GM23248 (cell line): ENCODE results near the gene MRPL39. TPM values are rescaled to one million over a fixed set of nuclear protein-coding genes. Genes with fewer than 3 reads are reported as not detected.

Experiments
- DNase-seq: peaks from one replicate; pipeline ENCODE4 v3.0.0-alpha.2; 2015
- H2AFZ ChIP-seq: fragments of 200-600 bp; sonication (generic); 2 replicates; pipeline ENCODE4 v1.6.1; 2016; ENCODE audit warnings: antibody characterized with exemption
- H3F3A ChIP-seq: fragments of 200-600 bp; sonication (generic); 2 replicates; pipeline ENCODE4 v1.6.1; 2016; ENCODE audit warnings: mild to moderate bottlenecking, antibody characterized with exemption, mixed run types; ENCODE audit not compliant: insufficient read depth
- H3K27ac ChIP-seq: fragments of 200-600 bp; sonication (generic); 2 replicates; pipeline ENCODE4 v1.5.1; 2016; ENCODE audit warnings: mild to moderate bottlenecking
- H3K27me3 ChIP-seq: fragments of 200-600 bp; sonication (generic); replicated peaks from 2 replicates; pipeline ENCODE4 v1.6.1; 2016; ENCODE audit warnings: mild to moderate bottlenecking; ENCODE audit not compliant: insufficient read depth
- H3K36me3 ChIP-seq: fragments of 200-600 bp; sonication (generic); 2 replicates; pipeline ENCODE4 v1.6.1; 2016; ENCODE audit warnings: low read depth, mild to moderate bottlenecking
- H3K4me1 ChIP-seq: fragments of 200-600 bp; sonication (generic); 2 replicates; pipeline ENCODE4 v1.6.1; 2016; ENCODE audit warnings: mild to moderate bottlenecking; ENCODE audit not compliant: insufficient read depth
- H3K4me2 ChIP-seq: fragments of 200-600 bp; sonication (generic); one replicate; pipeline ENCODE4 v1.6.1; 2016; ENCODE audit warnings: mild to moderate bottlenecking; ENCODE audit not compliant: unreplicated experiment
- H3K4me3 ChIP-seq: fragments of 200-600 bp; sonication (generic); 2 replicates; pipeline ENCODE4 v1.5.1; 2016; ENCODE audit warnings: mild to moderate bottlenecking
- H3K79me2 ChIP-seq: fragments of 200-600 bp; sonication (generic); 2 replicates; pipeline ENCODE4 v1.6.1; 2016; ENCODE audit warnings: mild to moderate bottlenecking; ENCODE audit not compliant: insufficient read depth
- H3K9ac ChIP-seq: fragments of 200-600 bp; sonication (generic); 2 replicates; pipeline ENCODE4 v1.6.1; 2016; ENCODE audit warnings: mild to moderate bottlenecking
- H3K9me2 ChIP-seq: fragments of 200-600 bp; sonication (generic); 2 replicates; pipeline ENCODE4 v1.6.1; 2016; ENCODE audit warnings: mixed run types, mild to moderate bottlenecking, moderate library complexity; ENCODE audit not compliant: insufficient read depth
- H3K9me3 ChIP-seq: fragments of 200-600 bp; sonication (generic); one replicate; pipeline ENCODE4 v1.6.1; 2017; ENCODE audit warnings: low read depth
- H4K20me1 ChIP-seq: fragments of 200-600 bp; sonication (generic); 2 replicates; pipeline ENCODE4 v1.6.0; 2016; ENCODE audit not compliant: insufficient read depth
- EZH2 ChIP-seq: fragments of 200-600 bp; sonication (generic); IDR thresholded peaks from 2 replicates; pipeline ENCODE4 v1.6.1; 2018; ENCODE audit warnings: antibody characterized with exemption, mild to moderate bottlenecking; ENCODE audit not compliant: insufficient read depth, poor library complexity, severe bottlenecking
- EZH2phosphoT487 ChIP-seq: fragments of 200-600 bp; sonication (generic); IDR thresholded peaks from 2 replicates; pipeline ENCODE4 v1.6.1; 2018; ENCODE audit warnings: antibody characterized with exemption, moderate library complexity, mild to moderate bottlenecking, low read depth; ENCODE audit not compliant: insufficient read depth
- WGBS, 2 experiments: methylation state at CpG; one replicate each; pipeline ENCODE4 v1.1.6; 2015 to 2017; ENCODE audit warnings: low lambda C conversion rate in 2 of 2, low coverage in 1 of 2; ENCODE audit errors: missing lambda C conversion rate in 2 of 2; 5-methylcytosine and 5-hydroxymethylcytosine counted together
- in situ Hi-C: fragments of 300-500 bp; cut with MboI; formaldehyde crosslinking; loops from 2 replicates; pipeline ENCODE4 v1.15.0; 2020
- polyA plus RNA-seq: library from polyadenylated mRNA; unstranded; fragments of >200 nt; fragmentation: Nextera tagmentation; extraction: Ambion mirVana; gene quantifications from 2 replicates; pipeline ENCODE4 v1.2.1, GENCODE V29; 2016
- total RNA-seq: library from RNA; depleted of rRNA; stranded (reverse); fragments of >200 nt; shearing (Covaris generic); gene quantifications from 2 replicates; pipeline ENCODE4 v1.2.3, GENCODE V29; 2014

The MRPL39 gene
- total and polyA plus RNA-seq, 2 experiments from 2014 or later = 24.4 to 50.5 TPM

DNA sequence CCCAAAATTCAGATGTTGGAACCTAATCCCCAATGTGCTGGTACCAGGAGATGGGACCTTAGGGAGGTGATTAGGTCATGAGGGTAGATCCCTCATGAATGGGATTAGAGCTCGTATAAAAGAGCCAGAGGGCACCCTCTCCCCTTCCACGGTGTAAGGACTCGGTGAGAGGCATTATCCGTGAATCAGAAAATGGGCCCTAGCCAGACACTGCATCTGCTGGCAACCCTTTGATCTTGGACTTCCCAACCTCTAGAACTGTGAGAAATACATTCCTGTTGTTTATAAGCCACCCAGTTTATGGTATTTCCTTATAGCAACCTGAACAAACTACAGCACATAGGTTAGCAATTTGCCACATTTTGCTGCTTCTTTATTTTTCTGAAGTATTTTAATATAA is 17.2 kb upstream of the MRPL39 start:
- no peak for DNase-seq
- Histone ChIP-seq H3K79me2 (no peaks in the 10 kb centered on the region), H3K9me3 (no peaks in the 10 kb centered on the region), H3K27ac (no peak overlapping the region), H3K4me1 (no peaks in the 10 kb centered on the region), H3K27me3 (no peaks in the 10 kb centered on the region), H3K4me2 (no peak overlapping the region), H3K9ac (no peak overlapping the region), H3K9me2 (no peaks in the 10 kb centered on the region), H3K36me3 (no peaks in the 10 kb centered on the region), H4K20me1 (no peaks in the 10 kb centered on the region), H3K4me3 (no peak overlapping the region), H3F3A (no peaks in the 10 kb centered on the region), H2AFZ (no peak overlapping the region)
- 79 to 83% methylated on average over 4 of the region's 4 CpGs for WGBS, 2 experiments
- in situ Hi-C loops = loop anchor here (25.0 kb wide), 1 partner anchor 1088 kb away; no protein-coding TSS in a partner anchor
- no peak for TF ChIP-seq EZH2
- no peak for TF ChIP-seq EZH2phosphoT487

DNA sequence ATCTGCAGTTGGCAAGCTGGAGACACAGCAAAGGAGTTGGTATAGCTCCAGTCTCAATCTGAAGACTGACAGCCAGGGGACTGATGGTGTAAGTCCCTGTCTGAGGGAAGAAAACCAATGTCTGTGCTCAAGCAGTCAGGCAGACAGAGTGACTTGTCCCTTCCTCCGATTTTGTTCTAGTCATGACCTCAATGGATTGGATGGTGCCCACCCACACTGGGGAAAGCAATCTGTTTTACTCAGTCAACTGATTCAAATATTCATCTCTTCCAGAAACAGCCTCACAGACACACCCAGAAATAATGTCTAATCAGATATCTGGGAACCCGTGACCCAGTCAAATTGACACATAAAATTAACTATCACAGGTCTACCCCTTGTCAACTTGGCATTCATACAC is 11.9 kb upstream of the MRPL39 start:
- no peak overlapping the region for H3K9ac ChIP-seq
- in situ Hi-C loops = loop anchor here (25.0 kb wide), 1 partner anchor 1093 kb away; no protein-coding TSS in a partner anchor
- H3K9me3 ChIP-seq = no peaks in the 10 kb centered on the region
- no peaks in the 10 kb centered on the region for H3K27me3 ChIP-seq
- no peaks in the 10 kb centered on the region for H3K9me2 ChIP-seq
- no peak overlapping the region for H3K4me3 ChIP-seq
- no peak for DNase-seq
- no peak overlapping the region for H3K4me2 ChIP-seq
- H3F3A ChIP-seq = no peaks in the 10 kb centered on the region
- H3K36me3 ChIP-seq = no peaks in the 10 kb centered on the region
- WGBS, 2 experiments = 2 to 5% methylated on average over 2 of the region's 2 CpGs
- H2AFZ ChIP-seq = no peak overlapping the region
- no peaks in the 10 kb centered on the region for H3K4me1 ChIP-seq
- H3K79me2 ChIP-seq = no peaks in the 10 kb centered on the region
- H4K20me1 ChIP-seq = no peaks in the 10 kb centered on the region
- H3K27ac ChIP-seq = no peak overlapping the region
- TF ChIP-seq EZH2 (no peak), EZH2phosphoT487 (no peak)

DNA sequence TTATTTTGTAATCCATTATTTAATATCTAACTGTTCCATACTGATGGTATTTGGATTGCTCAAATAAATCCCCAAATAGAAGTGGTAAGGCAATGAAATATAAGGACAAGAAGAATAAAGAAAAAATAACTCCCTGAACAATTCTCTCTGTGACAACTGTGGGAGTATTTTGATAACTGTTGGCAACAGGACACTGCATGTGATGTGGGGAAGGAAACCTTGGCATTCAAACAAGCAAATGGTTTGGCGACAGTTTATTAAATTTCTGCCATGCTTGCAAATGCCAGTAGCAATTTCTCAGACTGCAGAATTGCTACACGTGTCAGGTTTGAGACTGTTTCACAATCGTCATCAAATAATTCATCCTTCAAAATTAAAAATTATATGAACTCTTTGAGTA is 8.6 kb upstream of the MRPL39 start:
- in situ Hi-C loops = loop anchor here (25.0 kb wide), 1 partner anchor 1096 kb away; no protein-coding TSS in a partner anchor
- TF ChIP-seq EZH2phosphoT487 = no peak
- no peak for TF ChIP-seq EZH2
- Histone ChIP-seq H3K4me3 (no peak overlapping the region), H3K9me3 (no peaks in the 10 kb centered on the region), H3K4me1 (no peaks in the 10 kb centered on the region), H3K4me2 (no peak overlapping the region), H3K79me2 (no peaks in the 10 kb centered on the region), H3K27me3 (no peaks in the 10 kb centered on the region), H3K9ac (no peak overlapping the region), H3K9me2 (no peaks in the 10 kb centered on the region), H4K20me1 (no peaks in the 10 kb centered on the region), H3F3A (no peaks in the 10 kb centered on the region), H3K27ac (no peak overlapping the region), H2AFZ (no peak overlapping the region), H3K36me3 (no peaks in the 10 kb centered on the region)
- WGBS, 2 experiments = 19 to 29% methylated on average over 3 of the region's 3 CpGs
- no peak for DNase-seq

DNA sequence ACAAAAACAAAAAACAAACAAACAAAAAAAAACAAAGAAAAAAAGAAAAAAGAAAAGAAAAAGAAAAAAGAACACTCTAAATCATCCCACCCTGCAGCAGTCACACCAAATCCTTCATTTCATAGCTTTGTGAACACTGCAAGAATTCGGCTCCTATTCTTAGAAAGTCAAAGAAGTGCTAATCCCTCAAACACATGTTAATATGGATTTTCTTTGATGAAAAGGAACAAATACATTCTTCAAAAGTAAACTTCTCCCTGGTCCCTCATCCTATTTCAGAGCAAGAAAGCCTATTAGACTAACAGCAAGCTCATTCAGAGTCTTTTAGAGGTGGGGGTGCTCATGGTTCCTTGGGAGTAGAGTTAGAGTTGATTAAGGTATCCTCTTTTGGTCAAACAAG is 7.2 kb upstream of the MRPL39 start:
- TF ChIP-seq EZH2phosphoT487 (no peak), EZH2 (no peak)
- H3K27ac ChIP-seq = no peak overlapping the region
- no peak for DNase-seq
- no peak overlapping the region for H2AFZ ChIP-seq
- no peaks in the 10 kb centered on the region for H3F3A ChIP-seq
- H3K27me3 ChIP-seq = no peaks in the 10 kb centered on the region
- no peaks in the 10 kb centered on the region for H3K9me2 ChIP-seq
- no peaks in the 10 kb centered on the region for H3K9me3 ChIP-seq
- H3K4me1 ChIP-seq = no peaks in the 10 kb centered on the region
- H3K9ac ChIP-seq = no peak overlapping the region
- in situ Hi-C loops = loop anchor here (5.0 to 25.0 kb wide), 2 partner anchors 98 to 1098 kb away; no protein-coding TSS in a partner anchor
- H4K20me1 ChIP-seq = no peaks in the 10 kb centered on the region
- H3K4me2 ChIP-seq = no peak overlapping the region
- H3K4me3 ChIP-seq = no peak overlapping the region
- 84 to 93% methylated on average over 1 of the region's 1 CpG for WGBS, 2 experiments
- H3K79me2 ChIP-seq = no peaks in the 10 kb centered on the region
- no peaks in the 10 kb centered on the region for H3K36me3 ChIP-seq
